Naive B cell (primary cell): Measurements from ENCODE around the gene EML5. TPM values are rescaled to one million over a fixed set of nuclear protein-coding genes. Genes with fewer than 3 reads are reported as not detected.

Experiments used
- ATAC-seq, 2 donors: fragments of 150-1000 bp; cut with Tn5 transposase; 2 replicates each; pipeline ENCODE4 v1.10.0; 2021; ENCODE audit warnings: low read depth in 2 of 2, mild to moderate bottlenecking in 2 of 2, moderate library complexity in 2 of 2
- DNase-seq: peaks from one replicate; pipeline ENCODE4 v3.0.0; 2022
- H3K27ac Mint-ChIP-seq, 6 donors: one replicate each; pipeline ENCODE4 v1.8.0; 2020 to 2022; ENCODE audit warnings: mild to moderate bottlenecking in 6 of 6, mixed read lengths in 6 of 6, moderate library complexity in 5 of 6, inconsistent platforms in 2 of 6
- H3K27me3 Mint-ChIP-seq, 3 donors: one replicate each; pipeline ENCODE4 v1.8.0; 2021 to 2022; ENCODE audit warnings: mixed read lengths in 3 of 3, mild to moderate bottlenecking in 1 of 3
- H3K36me3 Mint-ChIP-seq, 2 donors: one replicate each; pipeline ENCODE4 v1.8.0; 2020 to 2022; ENCODE audit warnings: mixed read lengths in 2 of 2, inconsistent platforms in 1 of 2, mild to moderate bottlenecking in 1 of 2
- H3K4me1 Mint-ChIP-seq, 3 donors: one replicate each; pipeline ENCODE4 v1.8.0; 2020 to 2022; ENCODE audit warnings: mixed read lengths in 3 of 3, inconsistent platforms in 1 of 3, mild to moderate bottlenecking in 1 of 3, moderate library complexity in 1 of 3
- H3K4me3 Mint-ChIP-seq, 8 donors: one replicate each; pipeline ENCODE4 v1.8.0; 2020 to 2022; ENCODE audit warnings: mild to moderate bottlenecking in 8 of 8, mixed read lengths in 8 of 8, moderate library complexity in 8 of 8, inconsistent platforms in 2 of 8
- H3K9me3 Mint-ChIP-seq, 7 donors: one replicate each; pipeline ENCODE4 v1.8.0; 2020 to 2022; ENCODE audit warnings: mixed read lengths in 7 of 7, mild to moderate bottlenecking in 5 of 7, inconsistent platforms in 2 of 7, moderate library complexity in 1 of 7
- polyA plus RNA-seq, 6 donors: library from polyadenylated mRNA; unstranded; fragments of 300-500 nt; fragmentation: Illumina TruSeq; gene quantifications; one replicate each; pipeline ENCODE4 v1.2.3, GENCODE V29; 2021; ENCODE audit warnings: low read depth in 6 of 6

EML5 gene
- polyA plus RNA-seq, 6 donors from 2014 or later: 0.31 to 1.3 (median 0.84) TPM

DNA sequence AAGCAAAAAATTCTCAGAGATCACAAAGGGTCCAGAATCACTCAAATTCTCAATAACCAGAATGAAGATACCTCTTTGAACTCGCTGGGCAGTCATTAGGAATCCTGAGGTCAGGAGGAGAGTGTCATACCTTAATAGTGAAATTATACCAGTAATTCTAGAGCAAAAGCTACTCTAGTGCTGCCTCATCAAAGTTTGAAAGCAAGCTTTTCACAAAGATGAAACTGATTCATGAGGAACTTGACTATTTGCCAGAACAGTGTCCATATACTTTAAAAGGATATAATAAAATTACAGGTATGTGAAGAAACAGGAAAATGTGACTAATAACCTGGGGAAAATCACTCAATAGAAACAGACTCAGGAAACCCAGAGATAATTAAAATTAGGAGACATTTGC is 44.5 kb downstream of the EML5 start:
- H3K36me3 Mint-ChIP-seq: peaks cover 0 to 14% of the 10 kb centered on the region in 2 donors
- H3K4me3 Mint-ChIP-seq: no peak overlapping the region
- H3K27ac Mint-ChIP-seq: peak overlapping the region in 1 of 6 donors; percentile 56
- DNase-seq: no peak
- H3K27me3 Mint-ChIP-seq: no peaks in the 10 kb centered on the region
- H3K4me1 Mint-ChIP-seq: no peaks in the 10 kb centered on the region
- H3K9me3 Mint-ChIP-seq: peaks cover 0 to 1% (median 0%) of the 10 kb centered on the region in 7 donors
- ATAC-seq: no peak

DNA sequence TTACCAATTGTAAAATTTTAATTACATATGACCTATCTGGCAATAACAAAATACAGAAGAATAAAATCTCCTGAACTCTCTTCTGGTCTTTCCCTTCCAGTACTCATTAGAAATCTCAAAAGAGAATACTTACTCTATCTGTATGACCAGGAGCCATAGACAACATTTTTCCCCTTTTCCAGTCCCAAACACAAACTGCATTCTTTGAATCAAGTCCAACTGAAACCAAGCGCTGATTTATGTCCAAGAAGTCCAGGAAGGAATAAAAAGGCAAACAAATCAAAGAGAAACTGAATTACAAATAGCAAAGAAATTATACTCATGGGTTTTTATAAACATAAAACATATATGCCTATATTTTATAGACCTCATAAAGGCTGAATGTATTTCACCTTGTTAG is 46.7 kb downstream of the EML5 start:
- H3K4me3 Mint-ChIP-seq: no peak overlapping the region
- no peaks in the 10 kb centered on the region for H3K9me3 Mint-ChIP-seq
- DNase-seq: no peak
- no peaks in the 10 kb centered on the region for H3K27me3 Mint-ChIP-seq
- H3K4me1 Mint-ChIP-seq: no peaks in the 10 kb centered on the region
- peaks cover 0 to 5% of the 10 kb centered on the region in 2 donors for H3K36me3 Mint-ChIP-seq
- peak overlapping the region in 1 of 6 donors; percentile 50 for H3K27ac Mint-ChIP-seq
- ATAC-seq: no peak

DNA sequence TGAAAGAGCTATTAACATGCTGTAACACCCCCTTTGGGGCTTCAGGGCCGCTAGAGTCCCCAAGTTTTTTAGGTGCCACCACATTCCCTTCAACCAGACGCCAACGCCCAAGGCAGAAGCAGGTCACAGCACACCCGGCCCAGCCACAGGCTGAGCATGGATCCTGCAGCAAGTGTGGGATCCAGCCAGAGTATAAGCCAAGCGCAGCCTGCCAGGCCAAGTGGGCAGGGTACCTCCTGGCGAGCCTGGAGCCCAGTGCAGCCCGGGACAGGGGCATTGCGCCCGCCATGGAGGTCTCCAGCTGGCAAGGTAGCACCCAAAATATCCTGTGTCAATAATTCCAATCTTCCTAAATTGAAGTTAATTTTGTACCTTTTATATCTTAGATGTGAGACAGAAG is 55.5 kb downstream of the EML5 start:
- Mint-ChIP-seq H3K4me3 (no peak overlapping the region), H3K27me3 (no peaks in the 10 kb centered on the region), H3K9me3 (peaks cover 0 to 5% (median 0%) of the 10 kb centered on the region in 7 donors), H3K36me3 (peaks cover 14 to 29% of the 10 kb centered on the region in 2 donors), H3K27ac (no peak overlapping the region), H3K4me1 (no peaks in the 10 kb centered on the region)
- ATAC-seq (no peak), DNase-seq (no peak)

DNA sequence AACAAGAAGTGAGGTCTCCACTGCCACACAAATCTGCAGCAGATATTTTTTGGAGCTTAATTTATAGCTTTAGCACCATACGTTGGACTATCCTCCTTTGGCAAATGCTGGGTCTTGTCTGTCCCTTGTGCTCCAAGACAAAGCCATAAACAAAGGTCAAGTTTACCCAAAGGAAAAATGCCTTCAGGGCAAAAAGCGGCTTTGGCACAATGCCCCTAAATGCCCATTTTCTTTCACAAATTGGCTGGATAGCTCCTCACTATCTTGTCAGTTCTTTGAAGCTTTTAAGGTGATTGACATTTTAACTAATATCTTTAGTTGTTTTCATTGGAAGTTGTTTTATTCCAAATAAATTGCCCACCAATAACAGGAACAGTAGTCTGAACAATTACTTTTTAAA is 59.6 kb downstream of the EML5 start:
- Mint-ChIP-seq H3K27me3 (no peaks in the 10 kb centered on the region), H3K4me1 (no peaks in the 10 kb centered on the region), H3K4me3 (no peak overlapping the region), H3K9me3 (peaks cover 0 to 5% (median 3%) of the 10 kb centered on the region in 7 donors), H3K36me3 (peaks cover 14 to 29% of the 10 kb centered on the region in 2 donors), H3K27ac (no peak overlapping the region)
- no peak for ATAC-seq
- DNase-seq: no peak

DNA sequence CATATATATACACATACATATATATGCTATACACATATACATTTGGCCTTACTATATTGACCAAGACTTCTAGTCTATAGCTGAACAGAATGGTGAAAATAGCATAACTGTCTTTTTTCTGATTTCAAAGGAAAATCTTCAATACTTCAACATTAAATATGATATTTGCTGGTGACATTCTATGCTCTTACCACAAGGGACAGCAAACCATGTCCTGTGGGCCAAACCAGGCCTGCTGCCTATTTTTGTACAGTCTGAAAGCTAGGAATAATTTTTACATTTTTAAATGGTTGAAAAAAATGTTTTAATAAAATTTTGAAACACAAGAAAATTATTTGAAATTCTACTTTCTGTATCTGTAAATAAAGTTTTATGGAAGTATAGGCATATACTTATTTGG is 63.6 kb downstream of the EML5 start:
- no peaks in the 10 kb centered on the region for H3K27me3 Mint-ChIP-seq
- DNase-seq (no peak), ATAC-seq (no peak)
- peaks cover 0 to 11% of the 10 kb centered on the region in 2 donors for H3K36me3 Mint-ChIP-seq
- H3K4me1 Mint-ChIP-seq: no peaks in the 10 kb centered on the region
- H3K9me3 Mint-ChIP-seq: peaks cover 0 to 5% (median 0%) of the 10 kb centered on the region in 7 donors
- no peak overlapping the region for H3K27ac Mint-ChIP-seq
- H3K4me3 Mint-ChIP-seq: no peak overlapping the region

DNA sequence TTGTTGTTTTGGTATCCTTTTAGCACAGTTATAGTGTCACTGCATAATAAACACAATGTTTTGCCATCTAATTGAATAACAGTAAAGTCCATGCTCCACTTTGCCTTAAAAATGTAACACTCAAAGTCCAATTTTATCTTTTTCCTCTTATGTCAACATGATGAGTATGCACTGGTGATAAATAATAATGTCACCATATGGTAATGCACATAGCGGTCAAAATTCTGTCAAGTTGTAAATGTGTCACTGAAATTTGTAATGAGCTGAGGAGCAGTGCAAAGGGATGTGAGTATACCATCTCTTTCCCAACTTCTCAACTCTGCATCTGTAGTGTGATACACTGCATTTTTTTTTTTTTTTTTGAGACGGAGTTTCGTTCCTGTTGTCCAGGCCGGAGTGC is 65.7 kb downstream of the EML5 start:
- Mint-ChIP-seq H3K36me3 (peaks cover 0 to 5% of the 10 kb centered on the region in 2 donors), H3K4me1 (no peaks in the 10 kb centered on the region), H3K27me3 (no peaks in the 10 kb centered on the region), H3K4me3 (no peak overlapping the region), H3K9me3 (peaks cover 0 to 3% (median 0%) of the 10 kb centered on the region in 7 donors), H3K27ac (no peak overlapping the region)
- no peak for DNase-seq
- ATAC-seq: no peak

DNA sequence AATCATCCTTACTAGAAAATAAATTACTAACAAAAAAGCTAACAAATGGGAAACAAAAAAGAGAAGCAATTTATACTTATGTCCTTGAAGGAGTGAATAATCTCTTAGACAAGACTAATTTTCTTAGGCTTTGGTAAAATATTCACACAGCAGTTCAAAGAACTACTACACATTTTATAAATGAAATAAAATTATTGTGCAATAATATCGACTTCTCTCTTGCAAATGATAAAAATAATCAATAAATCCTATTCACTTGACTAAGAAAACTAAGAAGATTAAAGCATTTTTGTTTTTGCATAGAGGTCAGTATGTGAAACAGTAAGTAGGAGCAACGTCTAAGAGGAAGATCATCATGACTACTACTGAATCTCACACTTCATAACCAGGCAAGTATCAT is 82.0 kb downstream of the EML5 start:
- Mint-ChIP-seq H3K36me3 (peaks cover 0 to 6% of the 10 kb centered on the region in 2 donors), H3K4me3 (no peak overlapping the region), H3K27ac (no peak overlapping the region), H3K27me3 (no peaks in the 10 kb centered on the region), H3K4me1 (no peaks in the 10 kb centered on the region), H3K9me3 (no peaks in the 10 kb centered on the region)
- no peak for ATAC-seq
- DNase-seq: no peak

DNA sequence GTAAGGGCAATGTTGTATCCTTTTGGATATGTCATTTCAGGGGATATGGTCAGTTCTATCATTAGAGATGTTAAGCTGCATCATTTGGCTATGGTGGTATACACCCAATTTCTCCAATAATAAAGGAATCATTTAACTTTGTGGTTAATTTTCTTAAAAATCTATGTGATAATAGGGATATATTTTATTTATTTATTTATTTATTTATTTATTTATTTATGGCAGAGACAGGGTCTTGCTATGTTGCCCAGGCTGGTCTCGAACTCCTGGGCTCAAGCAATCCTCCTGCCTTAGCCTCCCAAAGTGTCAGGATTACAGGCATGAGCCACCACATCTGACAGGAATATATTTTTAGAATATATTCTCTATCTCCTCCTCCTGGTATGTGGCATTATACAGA is 85.7 kb downstream of the EML5 start:
- H3K27me3 Mint-ChIP-seq: no peaks in the 10 kb centered on the region
- H3K27ac Mint-ChIP-seq: no peak overlapping the region
- DNase-seq: no peak
- no peak for ATAC-seq
- H3K4me1 Mint-ChIP-seq: no peaks in the 10 kb centered on the region
- peaks cover 8 to 10% of the 10 kb centered on the region in 2 donors for H3K36me3 Mint-ChIP-seq
- no peak overlapping the region for H3K4me3 Mint-ChIP-seq
- no peaks in the 10 kb centered on the region for H3K9me3 Mint-ChIP-seq

DNA sequence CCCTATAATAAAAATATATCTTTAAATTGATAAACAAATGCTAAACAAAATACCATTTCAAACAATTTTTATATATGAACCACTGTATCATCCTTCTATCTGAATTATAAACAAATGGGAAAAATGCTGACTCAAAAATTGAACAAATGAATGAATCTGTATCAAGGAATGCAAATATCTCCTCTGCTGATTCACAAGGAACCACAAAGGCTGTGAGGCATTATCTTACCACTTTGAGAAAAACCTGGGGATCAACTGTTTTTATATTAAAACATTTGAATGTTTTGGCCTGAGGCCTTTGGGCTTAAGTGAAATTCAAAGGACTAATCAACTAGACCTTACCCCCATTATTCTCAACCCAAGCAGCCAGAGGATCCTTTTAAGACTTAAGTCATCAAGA is 86.3 kb downstream of the EML5 start:
- no peak for DNase-seq
- Mint-ChIP-seq H3K27ac (no peak overlapping the region), H3K27me3 (no peaks in the 10 kb centered on the region), H3K4me1 (no peaks in the 10 kb centered on the region), H3K36me3 (peaks cover 9 to 10% of the 10 kb centered on the region in 2 donors), H3K9me3 (no peaks in the 10 kb centered on the region), H3K4me3 (no peak overlapping the region)
- no peak for ATAC-seq

DNA sequence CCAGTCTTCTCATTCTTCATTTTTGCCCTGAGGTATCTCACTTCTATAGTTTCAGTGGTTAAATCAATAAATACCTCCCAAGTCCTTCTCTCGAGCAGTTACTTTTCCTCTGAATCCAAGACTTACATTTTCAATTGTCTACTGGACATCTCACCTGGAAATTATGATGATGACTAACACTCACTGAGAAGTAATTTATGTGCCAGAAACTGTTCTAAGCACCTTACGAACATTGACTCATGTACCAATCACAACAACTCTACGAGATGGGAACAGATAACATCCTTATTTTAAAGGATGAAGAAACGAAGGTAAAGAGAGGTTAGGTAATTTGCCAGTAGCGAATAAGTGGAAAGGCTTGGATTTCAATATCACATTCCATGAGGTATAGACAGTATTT is 94.1 kb downstream of the EML5 start:
- no peak for ATAC-seq
- H3K27me3 Mint-ChIP-seq: no peaks in the 10 kb centered on the region
- peak overlapping the region in 1 of 6 donors; percentile 30 for H3K27ac Mint-ChIP-seq

DNA sequence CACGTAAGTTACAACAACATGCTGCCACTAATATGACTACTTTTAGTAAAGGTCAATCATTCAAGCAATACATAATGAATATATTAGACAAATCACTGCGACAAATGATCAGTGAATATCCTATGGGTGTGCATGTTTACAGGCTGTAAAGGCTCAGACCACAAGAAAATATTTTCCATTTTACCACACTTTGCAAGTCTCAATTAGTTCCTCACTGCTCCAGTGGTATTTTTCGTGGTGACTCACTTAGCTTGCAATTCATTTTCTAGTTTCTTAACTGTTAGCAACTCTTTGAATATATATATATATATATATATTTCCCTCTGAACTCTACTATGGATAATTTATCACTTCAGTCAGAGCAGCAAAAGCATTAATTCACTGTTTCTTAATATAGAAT is 96.9 kb downstream of the EML5 start:
- H3K9me3 Mint-ChIP-seq: no peaks in the 10 kb centered on the region
- H3K4me3 Mint-ChIP-seq: no peak overlapping the region
- peaks cover 0 to 5% of the 10 kb centered on the region in 2 donors for H3K36me3 Mint-ChIP-seq
- no peak for ATAC-seq
- H3K27me3 Mint-ChIP-seq: no peaks in the 10 kb centered on the region
- no peak overlapping the region for H3K27ac Mint-ChIP-seq
- DNase-seq: no peak
- H3K4me1 Mint-ChIP-seq: no peaks in the 10 kb centered on the region

More for the DNA sequence above, 94.1 kb downstream of the EML5 start:
- H3K4me3 Mint-ChIP-seq: no peak overlapping the region
- no peaks in the 10 kb centered on the region for H3K9me3 Mint-ChIP-seq
- H3K4me1 Mint-ChIP-seq: no peaks in the 10 kb centered on the region
- DNase-seq: no peak
- peaks cover 0 to 12% of the 10 kb centered on the region in 2 donors for H3K36me3 Mint-ChIP-seq

DNA sequence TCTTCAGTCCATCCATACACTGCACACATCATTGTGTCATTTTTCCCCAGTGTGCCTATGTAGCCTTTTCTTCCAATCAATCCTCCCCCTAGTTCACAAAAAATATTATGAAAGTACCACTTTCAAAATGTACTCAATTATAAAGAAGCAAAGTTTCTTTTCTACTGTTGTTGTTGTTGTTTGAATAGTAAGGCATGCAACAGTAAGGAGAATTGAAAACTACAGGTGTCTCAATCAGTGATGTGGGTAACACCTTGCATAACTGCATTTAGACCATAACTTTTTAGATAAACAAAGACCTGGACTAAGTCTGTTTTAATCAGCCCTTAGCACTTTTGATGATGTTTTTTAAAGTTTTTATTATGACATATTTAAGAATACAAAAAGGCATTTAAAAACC is 104.4 kb downstream of the EML5 start:
- H3K4me1 Mint-ChIP-seq: no peaks in the 10 kb centered on the region
- H3K27me3 Mint-ChIP-seq: no peaks in the 10 kb centered on the region
- H3K9me3 Mint-ChIP-seq: no peaks in the 10 kb centered on the region
- no peak overlapping the region for H3K27ac Mint-ChIP-seq
- peaks cover 7 to 16% of the 10 kb centered on the region in 2 donors for H3K36me3 Mint-ChIP-seq
- ATAC-seq (no peak), DNase-seq (no peak)
- H3K4me3 Mint-ChIP-seq: no peak overlapping the region

DNA sequence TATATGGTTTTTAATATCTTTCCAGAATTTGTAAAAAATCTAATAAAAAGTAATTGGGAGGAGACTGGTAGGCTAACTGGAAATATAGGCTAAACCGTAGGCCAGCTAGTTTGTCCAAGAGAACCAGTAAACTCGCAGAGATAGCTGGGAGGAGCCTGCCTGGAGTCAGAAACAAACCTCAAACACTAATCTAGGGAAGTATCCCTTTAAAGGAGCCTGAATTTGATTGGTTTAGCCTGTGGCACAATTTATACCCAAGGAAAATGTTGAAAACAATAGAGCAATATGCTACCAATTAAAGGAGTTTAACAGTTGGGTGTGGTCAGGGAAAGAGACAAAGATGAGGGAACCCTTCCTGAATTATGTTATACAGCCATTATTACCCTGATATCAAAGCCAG is 109.6 kb downstream of the EML5 start:
- H3K27me3 Mint-ChIP-seq: no peaks in the 10 kb centered on the region
- no peaks in the 10 kb centered on the region for H3K4me1 Mint-ChIP-seq
- no peak for DNase-seq

DNA sequence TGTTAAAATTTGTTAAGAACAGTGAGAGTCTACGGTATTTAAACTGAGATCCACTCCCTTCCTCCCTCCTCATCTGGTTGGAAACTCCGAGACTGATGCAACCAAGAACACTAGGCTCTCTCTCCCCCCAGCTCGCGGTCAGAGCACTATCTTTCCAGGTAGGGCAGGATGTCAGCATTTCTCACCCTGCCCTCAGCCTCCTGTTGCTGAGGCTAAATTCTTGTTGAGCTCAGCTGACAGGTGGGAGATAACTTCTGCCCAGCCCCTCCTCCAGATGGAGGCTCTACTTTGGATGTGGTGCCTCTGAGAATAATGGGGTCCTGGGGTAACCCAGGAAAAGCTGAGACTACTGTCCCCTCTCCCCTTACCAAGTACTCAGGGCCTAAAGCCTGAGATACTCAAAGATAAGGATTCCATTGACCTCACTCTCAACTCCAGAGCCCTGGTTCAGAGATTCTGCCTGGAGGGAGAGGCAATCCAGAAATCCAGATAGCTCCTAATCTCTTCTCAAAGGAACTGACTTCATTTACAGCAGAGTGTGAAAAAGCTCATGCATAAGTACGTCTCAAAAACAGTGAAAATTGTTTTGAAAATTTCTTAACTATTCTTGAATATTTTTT is 110.1 kb downstream of the EML5 start:
- Mint-ChIP-seq H3K9me3 (no peaks in the 10 kb centered on the region), H3K36me3 (peaks cover 7 to 14% of the 10 kb centered on the region in 2 donors), H3K27me3 (no peaks in the 10 kb centered on the region), H3K4me3 (no peak overlapping the region), H3K4me1 (no peaks in the 10 kb centered on the region), H3K27ac (peak overlapping the region in 1 of 6 donors; percentile 47)
- DNase-seq (no peak), ATAC-seq (no peak)

More for the DNA sequence above, 109.6 kb downstream of the EML5 start:
- H3K9me3 Mint-ChIP-seq: no peaks in the 10 kb centered on the region
- H3K27ac Mint-ChIP-seq: no peak overlapping the region
- no peak for ATAC-seq
- H3K36me3 Mint-ChIP-seq: peaks cover 7 to 14% of the 10 kb centered on the region in 2 donors
- H3K4me3 Mint-ChIP-seq: no peak overlapping the region
